ENCODE data around the gene CLEC14A. TPM values are rescaled to one million over a fixed set of nuclear protein-coding genes. Genes with fewer than 3 reads are reported as not detected.

Gene CLEC14A
- total and polyA plus RNA-seq, 5 donors from 2014 or later = not detected

- no peak for ATAC-seq (ENCODE audit: low read depth in 2 of 2)
- H3K4me1 Mint-ChIP-seq = peaks cover 0 to 38% (median 1%) of the 10 kb centered on the region in 4 donors
These were observed 47.9 kb downstream of the CLEC14A start, which contains the start of gene SSTR1 for GRCh38 chr14:38207736-38208617. Gene SSTR1, plus strand, starts transcription at chr14:38207904. Its CDS starts 1,486 bp downstream, at chr14:38209390.

DNA sequence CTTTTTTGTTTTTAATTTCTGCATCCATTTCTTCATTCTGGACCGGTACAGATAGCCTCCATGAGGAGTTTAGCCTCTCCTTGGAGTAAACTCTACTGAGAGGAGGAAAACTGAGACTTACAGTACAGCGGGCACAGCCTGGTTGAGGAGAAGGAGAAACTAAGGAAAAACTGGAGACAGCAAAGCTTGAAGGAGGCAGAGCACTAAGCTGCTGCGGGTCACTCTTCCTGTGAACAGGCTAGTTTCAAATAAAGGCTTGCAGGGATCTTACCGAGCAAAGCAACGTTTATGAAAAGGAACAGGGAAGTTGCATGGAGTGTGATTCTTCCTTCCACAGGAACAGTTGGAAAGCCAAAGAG, 48.5 kb downstream of the CLEC14A start:
- Mint-ChIP-seq H3K27ac (no peak overlapping the region), H3K4me1 (peaks cover 0 to 38% (median 1%) of the 10 kb centered on the region in 4 donors), H3K27me3 (peaks cover 65% of the 10 kb centered on the region), H3K9me3 (peaks cover 0 to 4% (median 0%) of the 10 kb centered on the region in 7 donors), H3K4me3 (peak overlapping the region in 2 of 4 donors; percentile 35 to 57), H3K36me3 (no peaks in the 10 kb centered on the region)
- no peak overlapping the region for H3K4me3 ChIP-seq (ENCODE audit: low read depth, low read length)
- H3K9me3 ChIP-seq (ENCODE audit: control insufficient read depth in 2 of 2, low read length in 2 of 2) = no peaks in the 10 kb centered on the region
- peaks cover 22% of the 10 kb centered on the region for H3K27me3 ChIP-seq (ENCODE audit: control insufficient read depth, insufficient read depth, low read length)
- H3K36me3 ChIP-seq (ENCODE audit: control insufficient read depth, insufficient read depth, low read length) = no peaks in the 10 kb centered on the region
- ATAC-seq (ENCODE audit: low read depth in 2 of 2) = no peak
- no peak for DNase-seq
- H3K4me1 ChIP-seq (ENCODE audit: control insufficient read depth, insufficient read depth, low read length, poor library complexity, severe bottlenecking) = peaks cover 5% of the 10 kb centered on the region
- no peak overlapping the region for H3K27ac ChIP-seq (ENCODE audit: insufficient read depth, low read length, poor library complexity, severe bottlenecking)

More at GRCh38 chr14:38207736-38208617, 47.9 kb downstream of the CLEC14A start, which contains the start of gene SSTR1:
- Histone ChIP-seq H3K27me3 (ENCODE audit: control insufficient read depth, insufficient read depth, low read length) (peaks cover 24% of the 10 kb centered on the region), H3K4me1 (ENCODE audit: control insufficient read depth, insufficient read depth, low read length, poor library complexity, severe bottlenecking) (peaks cover 5% of the 10 kb centered on the region), H3K27ac (ENCODE audit: insufficient read depth, low read length, poor library complexity, severe bottlenecking) (no peak within 1 kb of the TSS), H3K9me3 (ENCODE audit: control insufficient read depth in 2 of 2, low read length in 2 of 2) (no peaks in the 10 kb centered on the region), H3K4me3 (ENCODE audit: low read depth, low read length) (no peak within 1 kb of the TSS), H3K36me3 (ENCODE audit: control insufficient read depth, insufficient read depth, low read length) (no peaks in the 10 kb centered on the region)
- peak within 1 kb of the TSS in 3 of 4 donors; percentile 35 to 79 (median 79) for H3K4me3 Mint-ChIP-seq
- peaks cover 0 to 4% (median 0%) of the 10 kb centered on the region in 7 donors for H3K9me3 Mint-ChIP-seq
- no peak within 1 kb of the TSS for H3K27ac Mint-ChIP-seq
- H3K36me3 Mint-ChIP-seq = no peaks in the 10 kb centered on the region
- DNase-seq = no peak
- H3K27me3 Mint-ChIP-seq = peaks cover 70% of the 10 kb centered on the region

DNA sequence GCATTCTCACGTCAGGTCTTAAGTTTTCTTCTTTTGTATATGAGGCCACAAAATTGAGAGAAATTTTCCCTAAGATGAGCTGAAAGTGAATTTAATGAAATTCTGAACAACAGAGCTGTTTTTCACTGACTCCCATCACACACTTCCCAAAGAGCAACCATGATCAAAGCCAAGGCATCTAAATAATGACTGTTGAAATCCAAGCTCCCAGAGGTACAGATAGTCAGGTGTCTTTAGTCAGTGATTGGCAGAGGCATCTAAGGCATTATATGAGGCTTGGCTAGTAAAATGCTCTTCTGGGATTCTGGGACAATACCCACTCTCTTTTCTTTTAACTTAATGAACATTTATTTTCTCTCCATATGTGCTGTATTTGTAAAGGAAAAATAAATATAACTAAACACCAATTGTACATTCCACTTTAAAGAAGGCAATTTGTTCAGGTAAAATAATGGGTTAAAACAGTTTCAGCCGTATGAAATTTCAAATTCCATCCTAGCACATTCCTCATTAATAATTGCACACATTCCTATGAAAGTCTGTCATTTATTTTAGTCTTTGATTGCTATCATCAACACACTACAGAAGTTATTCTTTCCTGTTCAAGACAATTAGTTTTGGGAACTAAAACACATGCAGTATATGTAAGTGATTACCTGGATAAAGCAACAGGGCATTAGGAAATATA, 49.1 kb downstream of the CLEC14A start:
- Histone ChIP-seq H3K4me3 (ENCODE audit: low read depth, low read length) (no peak overlapping the region), H3K27ac (ENCODE audit: insufficient read depth, low read length, poor library complexity, severe bottlenecking) (no peak overlapping the region), H3K9me3 (ENCODE audit: control insufficient read depth in 2 of 2, low read length in 2 of 2) (no peaks in the 10 kb centered on the region), H3K4me1 (ENCODE audit: control insufficient read depth, insufficient read depth, low read length, poor library complexity, severe bottlenecking) (peaks cover 5% of the 10 kb centered on the region), H3K27me3 (ENCODE audit: control insufficient read depth, insufficient read depth, low read length) (peaks cover 18% of the 10 kb centered on the region), H3K36me3 (ENCODE audit: control insufficient read depth, insufficient read depth, low read length) (no peaks in the 10 kb centered on the region)
- Mint-ChIP-seq H3K36me3 (no peaks in the 10 kb centered on the region), H3K27me3 (peaks cover 62% of the 10 kb centered on the region), H3K9me3 (peaks cover 0 to 4% (median 0%) of the 10 kb centered on the region in 7 donors), H3K27ac (no peak overlapping the region), H3K4me3 (no peak overlapping the region), H3K4me1 (peaks cover 0 to 37% (median 1%) of the 10 kb centered on the region in 4 donors)
- DNase-seq (no peak), ATAC-seq (ENCODE audit: low read depth in 2 of 2) (no peak)

DNA sequence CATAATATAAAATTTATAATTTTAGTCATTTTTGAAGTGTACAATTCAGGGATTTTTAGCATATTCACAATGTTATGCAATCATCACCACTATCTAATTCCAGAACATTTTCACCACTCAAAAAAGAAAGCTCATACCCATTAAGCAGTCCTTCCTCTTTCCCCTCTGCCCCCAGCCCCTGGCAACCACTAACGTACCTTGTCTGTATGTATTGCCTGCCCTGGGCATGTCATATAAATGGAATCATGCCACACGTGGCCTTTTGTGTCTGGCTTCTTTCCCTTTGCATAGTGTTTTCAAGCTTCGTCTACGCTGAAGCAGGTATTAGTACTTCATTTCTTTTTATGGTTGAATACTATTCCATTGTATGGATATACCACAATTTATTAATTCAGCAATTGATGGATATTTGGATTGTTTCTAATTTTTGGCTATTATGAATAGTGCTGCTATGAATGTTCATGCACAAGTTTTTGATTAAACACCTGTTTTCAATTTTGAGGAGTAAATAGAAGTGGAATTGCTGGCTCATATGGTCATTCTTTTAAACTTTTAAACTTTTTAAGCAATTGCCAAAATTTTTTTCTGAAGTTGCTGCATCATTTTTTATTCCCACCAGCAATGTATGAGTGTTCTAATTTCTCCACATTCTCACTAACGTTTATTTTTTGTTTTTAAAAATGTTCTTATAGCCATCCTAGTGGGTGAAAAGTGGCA, 49.8 kb downstream of the CLEC14A start:
- H3K4me1 Mint-ChIP-seq = peaks cover 0 to 33% (median 1%) of the 10 kb centered on the region in 4 donors
- H3K4me3 ChIP-seq (ENCODE audit: low read depth, low read length) = no peak overlapping the region
- H3K4me3 Mint-ChIP-seq = no peak overlapping the region
- H3K27me3 Mint-ChIP-seq = peaks cover 54% of the 10 kb centered on the region
- H3K9me3 ChIP-seq (ENCODE audit: control insufficient read depth in 2 of 2, low read length in 2 of 2) = no peaks in the 10 kb centered on the region
- no peaks in the 10 kb centered on the region for H3K36me3 ChIP-seq (ENCODE audit: control insufficient read depth, insufficient read depth, low read length)
- no peaks in the 10 kb centered on the region for H3K36me3 Mint-ChIP-seq
- peaks cover 5% of the 10 kb centered on the region for H3K4me1 ChIP-seq (ENCODE audit: control insufficient read depth, insufficient read depth, low read length, poor library complexity, severe bottlenecking)
- no peak for DNase-seq
- H3K27me3 ChIP-seq (ENCODE audit: control insufficient read depth, insufficient read depth, low read length) = peaks cover 18% of the 10 kb centered on the region
- H3K27ac ChIP-seq (ENCODE audit: insufficient read depth, low read length, poor library complexity, severe bottlenecking) = no peak overlapping the region
- peaks cover 0 to 4% (median 0%) of the 10 kb centered on the region in 7 donors for H3K9me3 Mint-ChIP-seq
- H3K27ac Mint-ChIP-seq = no peak overlapping the region
- no peak for ATAC-seq (ENCODE audit: low read depth in 2 of 2)

- no peak overlapping the region for H3K4me3 Mint-ChIP-seq
- Histone ChIP-seq H3K27me3 (ENCODE audit: control insufficient read depth, insufficient read depth, low read length) (peaks cover 18% of the 10 kb centered on the region), H3K9me3 (ENCODE audit: control insufficient read depth in 2 of 2, low read length in 2 of 2) (no peaks in the 10 kb centered on the region), H3K4me3 (ENCODE audit: low read depth, low read length) (no peak overlapping the region), H3K36me3 (ENCODE audit: control insufficient read depth, insufficient read depth, low read length) (no peaks in the 10 kb centered on the region), H3K27ac (ENCODE audit: insufficient read depth, low read length, poor library complexity, severe bottlenecking) (no peak overlapping the region), H3K4me1 (ENCODE audit: control insufficient read depth, insufficient read depth, low read length, poor library complexity, severe bottlenecking) (peaks cover 5% of the 10 kb centered on the region)
- no peak overlapping the region for H3K27ac Mint-ChIP-seq
- H3K27me3 Mint-ChIP-seq = peaks cover 46% of the 10 kb centered on the region
- H3K4me1 Mint-ChIP-seq = peaks cover 0 to 25% (median 1%) of the 10 kb centered on the region in 4 donors
- H3K9me3 Mint-ChIP-seq = peaks cover 0 to 4% (median 0%) of the 10 kb centered on the region in 7 donors
- H3K36me3 Mint-ChIP-seq = no peaks in the 10 kb centered on the region
- DNase-seq = no peak
- no peak for ATAC-seq (ENCODE audit: low read depth in 2 of 2)
These were observed 50.6 kb downstream of the CLEC14A start for GRCh38 chr14:38205119-38205813.

GRCh38 chr14:38204719-38205115, 51.2 kb downstream of the CLEC14A start:
- Histone ChIP-seq H3K9me3 (ENCODE audit: control insufficient read depth in 2 of 2, low read length in 2 of 2) (no peaks in the 10 kb centered on the region), H3K36me3 (ENCODE audit: control insufficient read depth, insufficient read depth, low read length) (no peaks in the 10 kb centered on the region), H3K27ac (ENCODE audit: insufficient read depth, low read length, poor library complexity, severe bottlenecking) (no peak overlapping the region), H3K4me3 (ENCODE audit: low read depth, low read length) (no peak overlapping the region), H3K27me3 (ENCODE audit: control insufficient read depth, insufficient read depth, low read length) (peaks cover 14% of the 10 kb centered on the region), H3K4me1 (ENCODE audit: control insufficient read depth, insufficient read depth, low read length, poor library complexity, severe bottlenecking) (peaks cover 5% of the 10 kb centered on the region)
- Mint-ChIP-seq H3K36me3 (no peaks in the 10 kb centered on the region), H3K9me3 (peaks cover 0 to 4% (median 0%) of the 10 kb centered on the region in 7 donors), H3K4me1 (peaks cover 0 to 19% (median 1%) of the 10 kb centered on the region in 4 donors), H3K4me3 (no peak overlapping the region), H3K27me3 (peaks cover 45% of the 10 kb centered on the region), H3K27ac (no peak overlapping the region)
- ATAC-seq (ENCODE audit: low read depth in 2 of 2) (no peak), DNase-seq (no peak)

Measured in CD4-positive, CD25-positive, alpha-beta regulatory T cell (primary cell).